Measurements from ENCODE around the gene OR9Q1.

DNA sequence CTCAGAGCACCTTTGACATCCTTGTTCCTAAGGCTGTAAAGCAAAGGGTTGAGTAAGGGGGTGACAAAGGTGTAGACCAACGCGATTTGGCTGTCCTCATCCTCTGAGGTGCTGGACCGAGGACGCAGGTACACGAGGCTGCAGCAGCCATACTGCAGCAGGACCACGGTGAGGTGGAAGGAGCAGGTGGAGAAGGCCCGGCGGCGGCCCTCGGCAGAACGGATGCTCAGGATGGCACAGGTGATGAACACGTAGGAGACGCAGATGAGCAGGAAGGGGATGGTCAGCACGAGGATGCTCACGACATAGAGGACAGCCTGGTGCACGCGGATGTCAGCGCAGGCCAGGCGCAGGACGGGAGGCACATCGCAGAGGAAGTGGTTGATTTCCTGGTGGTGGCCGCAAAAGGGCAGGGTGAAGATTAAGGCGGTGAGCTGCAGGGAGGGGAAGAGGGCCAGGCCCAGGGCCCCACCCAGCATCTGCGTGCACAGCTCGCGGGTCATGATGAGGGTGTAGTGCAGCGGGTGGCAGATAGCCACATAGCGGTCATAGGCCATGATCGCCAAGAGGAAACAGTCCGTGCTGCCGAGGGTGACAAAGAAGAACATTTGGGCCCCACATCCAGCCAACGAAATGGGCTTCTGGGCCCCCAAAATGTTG lies 204.4 kb downstream of the OR9Q1 start:
- TF ChIP-seq, protein P1, sequence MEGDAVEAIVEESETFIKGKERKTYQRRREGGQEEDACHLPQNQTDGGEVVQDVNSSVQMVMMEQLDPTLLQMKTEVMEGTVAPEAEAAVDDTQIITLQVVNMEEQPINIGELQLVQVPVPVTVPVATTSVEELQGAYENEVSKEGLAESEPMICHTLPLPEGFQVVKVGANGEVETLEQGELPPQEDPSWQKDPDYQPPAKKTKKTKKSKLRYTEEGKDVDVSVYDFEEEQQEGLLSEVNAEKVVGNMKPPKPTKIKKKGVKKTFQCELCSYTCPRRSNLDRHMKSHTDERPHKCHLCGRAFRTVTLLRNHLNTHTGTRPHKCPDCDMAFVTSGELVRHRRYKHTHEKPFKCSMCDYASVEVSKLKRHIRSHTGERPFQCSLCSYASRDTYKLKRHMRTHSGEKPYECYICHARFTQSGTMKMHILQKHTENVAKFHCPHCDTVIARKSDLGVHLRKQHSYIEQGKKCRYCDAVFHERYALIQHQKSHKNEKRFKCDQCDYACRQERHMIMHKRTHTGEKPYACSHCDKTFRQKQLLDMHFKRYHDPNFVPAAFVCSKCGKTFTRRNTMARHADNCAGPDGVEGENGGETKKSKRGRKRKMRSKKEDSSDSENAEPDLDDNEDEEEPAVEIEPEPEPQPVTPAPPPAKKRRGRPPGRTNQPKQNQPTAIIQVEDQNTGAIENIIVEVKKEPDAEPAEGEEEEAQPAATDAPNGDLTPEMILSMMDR (optimal IDR thresholded peaks at IDR 0.05 in 1 of 3, IDR thresholded peaks at IDR 0.05 in 1 of 3, conservative IDR thresholded peaks at IDR 0.05 in 1 of 3; ENCODE audit: extremely low read depth in 1 of 3, insufficient read depth in 2 of 3, low read length in 3 of 3) = no peak
- TF ChIP-seq EZH2 (IDR thresholded peaks at IDR 0.05; ENCODE audit: low read length) = no peak

Measured in keratinocyte (primary cell).